Measurements from ENCODE around the gene ULK2. TPM values are rescaled to one million over a fixed set of nuclear protein-coding genes. Genes with fewer than 3 reads are reported as not detected.

ULK2 gene
- total and polyA plus RNA-seq, 2 of the 13 experiments (the other 11 are each of a cell fraction or from before 2014, with no cell fraction given), result 0.01 TPM; not detected in 1

- 0 out of 2 replicates have a peak, but pooled peaks have one; percentile 11 for TF ChIP-seq ZNF12 (CRISPR knock-in tag; IDR thresholded peaks at IDR 0.05)
- TF ChIP-seq MIXL1 (CRISPR knock-in tag; IDR thresholded peaks at IDR 0.05), result peak; percentile 72; the same call in 1 of the 2 replicates
- TF ChIP-seq FOXA1 (IDR thresholded peaks at IDR 0.05), result peak; percentile 42; the same call in 1 of the 2 replicates
- peak; percentile 80 for TF ChIP-seq FOXA1 (CRISPR knock-in tag; IDR thresholded peaks at IDR 0.05)
- TF ChIP-seq, protein P1, sequence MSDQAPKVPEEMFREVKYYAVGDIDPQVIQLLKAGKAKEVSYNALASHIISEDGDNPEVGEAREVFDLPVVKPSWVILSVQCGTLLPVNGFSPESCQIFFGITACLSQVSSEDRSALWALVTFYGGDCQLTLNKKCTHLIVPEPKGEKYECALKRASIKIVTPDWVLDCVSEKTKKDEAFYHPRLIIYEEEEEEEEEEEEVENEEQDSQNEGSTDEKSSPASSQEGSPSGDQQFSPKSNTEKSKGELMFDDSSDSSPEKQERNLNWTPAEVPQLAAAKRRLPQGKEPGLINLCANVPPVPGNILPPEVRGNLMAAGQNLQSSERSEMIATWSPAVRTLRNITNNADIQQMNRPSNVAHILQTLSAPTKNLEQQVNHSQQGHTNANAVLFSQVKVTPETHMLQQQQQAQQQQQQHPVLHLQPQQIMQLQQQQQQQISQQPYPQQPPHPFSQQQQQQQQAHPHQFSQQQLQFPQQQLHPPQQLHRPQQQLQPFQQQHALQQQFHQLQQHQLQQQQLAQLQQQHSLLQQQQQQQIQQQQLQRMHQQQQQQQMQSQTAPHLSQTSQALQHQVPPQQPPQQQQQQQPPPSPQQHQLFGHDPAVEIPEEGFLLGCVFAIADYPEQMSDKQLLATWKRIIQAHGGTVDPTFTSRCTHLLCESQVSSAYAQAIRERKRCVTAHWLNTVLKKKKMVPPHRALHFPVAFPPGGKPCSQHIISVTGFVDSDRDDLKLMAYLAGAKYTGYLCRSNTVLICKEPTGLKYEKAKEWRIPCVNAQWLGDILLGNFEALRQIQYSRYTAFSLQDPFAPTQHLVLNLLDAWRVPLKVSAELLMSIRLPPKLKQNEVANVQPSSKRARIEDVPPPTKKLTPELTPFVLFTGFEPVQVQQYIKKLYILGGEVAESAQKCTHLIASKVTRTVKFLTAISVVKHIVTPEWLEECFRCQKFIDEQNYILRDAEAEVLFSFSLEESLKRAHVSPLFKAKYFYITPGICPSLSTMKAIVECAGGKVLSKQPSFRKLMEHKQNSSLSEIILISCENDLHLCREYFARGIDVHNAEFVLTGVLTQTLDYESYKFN (CRISPR knock-in tag; conservative IDR thresholded peaks at IDR 0.05), result peak; percentile 92
- TF ChIP-seq FOXP1 (IDR thresholded peaks at IDR 0.05), result peak; percentile 68
- peak; percentile 96 for TF ChIP-seq FOXP1 (CRISPR knock-in tag; IDR thresholded peaks at IDR 0.05)
- TF ChIP-seq ZNF558 (CRISPR knock-in tag; IDR thresholded peaks at IDR 0.05; ENCODE audit: borderline replicate concordance), result no peak
- peak; percentile 21; the same call in 1 of the 2 replicates for TF ChIP-seq ELF3 (CRISPR knock-in tag; IDR thresholded peaks at IDR 0.05)
- peak; percentile 62 for TF ChIP-seq CEBPG (CRISPR knock-in tag; IDR thresholded peaks at IDR 0.05)
- 0 out of 2 replicates have a peak, but pooled peaks have one; percentile 29 for TF ChIP-seq ZNF317 (CRISPR knock-in tag; IDR thresholded peaks at IDR 0.05)
- TF ChIP-seq CCAR2 (optimal IDR thresholded peaks at IDR 0.05; ENCODE audit: low read depth, low read length), result no peak
- TF ChIP-seq ZFX (CRISPR knock-in tag; IDR thresholded peaks at IDR 0.05; ENCODE audit: low read depth), result peak; percentile 42
- TF ChIP-seq BCL6 (CRISPR knock-in tag; IDR thresholded peaks at IDR 0.05), result peak; percentile 92
- TF ChIP-seq NPAS2 (CRISPR knock-in tag; IDR thresholded peaks at IDR 0.05; ENCODE audit: borderline replicate concordance), result no peak
- TF ChIP-seq, protein P2, sequence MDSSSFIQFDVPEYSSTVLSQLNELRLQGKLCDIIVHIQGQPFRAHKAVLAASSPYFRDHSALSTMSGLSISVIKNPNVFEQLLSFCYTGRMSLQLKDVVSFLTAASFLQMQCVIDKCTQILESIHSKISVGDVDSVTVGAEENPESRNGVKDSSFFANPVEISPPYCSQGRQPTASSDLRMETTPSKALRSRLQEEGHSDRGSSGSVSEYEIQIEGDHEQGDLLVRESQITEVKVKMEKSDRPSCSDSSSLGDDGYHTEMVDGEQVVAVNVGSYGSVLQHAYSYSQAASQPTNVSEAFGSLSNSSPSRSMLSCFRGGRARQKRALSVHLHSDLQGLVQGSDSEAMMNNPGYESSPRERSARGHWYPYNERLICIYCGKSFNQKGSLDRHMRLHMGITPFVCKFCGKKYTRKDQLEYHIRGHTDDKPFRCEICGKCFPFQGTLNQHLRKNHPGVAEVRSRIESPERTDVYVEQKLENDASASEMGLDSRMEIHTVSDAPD (CRISPR knock-in tag; IDR thresholded peaks at IDR 0.05), result peak; percentile 65; the same call in 1 of the 2 replicates
- peak; percentile 72 for TF ChIP-seq SIX4 (CRISPR knock-in tag; IDR thresholded peaks at IDR 0.05)
- peak; percentile 67 for TF ChIP-seq HHEX (CRISPR knock-in tag; IDR thresholded peaks at IDR 0.05)
- peak; percentile 50 for TF ChIP-seq SKI (IDR thresholded peaks at IDR 0.05; ENCODE audit: partially characterized antibody)
- peak; percentile 40; the same call in 1 of the 2 replicates for TF ChIP-seq YEATS2 (CRISPR knock-in tag; IDR thresholded peaks at IDR 0.05; ENCODE audit: borderline replicate concordance)
- TF ChIP-seq GFI1 (CRISPR knock-in tag; IDR thresholded peaks at IDR 0.05; ENCODE audit: borderline replicate concordance), result peak; percentile 90; the same call in 1 of the 2 replicates
- peak; percentile 77 for TF ChIP-seq DPF2 (CRISPR knock-in tag; IDR thresholded peaks at IDR 0.05; ENCODE audit: borderline replicate concordance, low read depth)
- TF ChIP-seq NONO (IDR thresholded peaks at IDR 0.05), result no peak
- TF ChIP-seq NONO (CRISPR knock-in tag; conservative IDR thresholded peaks at IDR 0.05), result peak; percentile 58; the same call in 1 of the 2 replicates
- TF ChIP-seq SNAPC2 (CRISPR knock-in tag; IDR thresholded peaks at IDR 0.05), result 0 out of 2 replicates have a peak, but pooled peaks have one; percentile 52
- 0 out of 2 replicates have a peak, but pooled peaks have one; percentile 18 for TF ChIP-seq ZNF788 (CRISPR knock-in tag; IDR thresholded peaks at IDR 0.05; ENCODE audit: borderline replicate concordance)
- TF ChIP-seq ATF2 (CRISPR knock-in tag; IDR thresholded peaks at IDR 0.05), result peak; percentile 73; the same call in 1 of the 2 replicates
These were observed 133.7 kb downstream of the ULK2 start (continued) for GRCh38 chr17:19733953-19734526.

Measured in HepG2 (cell line).